ENCODE measurements around the gene DAPP1. TPM values are rescaled to one million over a fixed set of nuclear protein-coding genes. Genes with fewer than 3 reads are reported as not detected.

The DAPP1 gene
- total RNA-seq, 1 donor from 2014 or later: 15.1 TPM

DNA sequence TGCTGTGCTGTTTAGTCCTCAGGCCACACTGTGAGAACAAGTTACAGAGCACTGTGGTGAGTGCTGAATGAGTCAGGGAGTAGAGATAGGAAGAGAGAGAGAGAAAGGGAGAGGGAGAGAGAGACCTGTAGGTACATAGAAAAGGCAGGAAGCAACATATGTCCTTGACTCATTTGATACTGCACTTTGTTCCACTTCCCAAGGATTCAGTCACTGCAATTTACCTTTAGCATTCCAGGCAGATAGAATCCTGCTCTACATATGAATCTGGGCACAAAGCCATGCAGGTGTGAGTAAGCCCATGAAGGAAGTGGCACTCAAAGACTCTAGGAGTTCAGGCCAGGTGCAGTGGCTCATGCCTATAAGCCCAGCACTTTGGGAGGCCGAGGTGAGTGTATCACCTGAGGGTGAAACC lies 1.0 kb upstream of the DAPP1 start:
- Histone ChIP-seq H3K27ac (peak overlapping the region; percentile 51), H3K4me1 (peaks cover 20% of the 10 kb centered on the region), H3K36me3 (no peaks in the 10 kb centered on the region), H3K9me3 (no peaks in the 10 kb centered on the region), H3K4me3 (no peak overlapping the region), H3K27me3 (ENCODE audit: low read depth) (no peaks in the 10 kb centered on the region)
- DNase-seq: peak; percentile 64
- intact Hi-C loops (cut with DNase I): no loop called here
- TF ChIP-seq, protein P1, sequence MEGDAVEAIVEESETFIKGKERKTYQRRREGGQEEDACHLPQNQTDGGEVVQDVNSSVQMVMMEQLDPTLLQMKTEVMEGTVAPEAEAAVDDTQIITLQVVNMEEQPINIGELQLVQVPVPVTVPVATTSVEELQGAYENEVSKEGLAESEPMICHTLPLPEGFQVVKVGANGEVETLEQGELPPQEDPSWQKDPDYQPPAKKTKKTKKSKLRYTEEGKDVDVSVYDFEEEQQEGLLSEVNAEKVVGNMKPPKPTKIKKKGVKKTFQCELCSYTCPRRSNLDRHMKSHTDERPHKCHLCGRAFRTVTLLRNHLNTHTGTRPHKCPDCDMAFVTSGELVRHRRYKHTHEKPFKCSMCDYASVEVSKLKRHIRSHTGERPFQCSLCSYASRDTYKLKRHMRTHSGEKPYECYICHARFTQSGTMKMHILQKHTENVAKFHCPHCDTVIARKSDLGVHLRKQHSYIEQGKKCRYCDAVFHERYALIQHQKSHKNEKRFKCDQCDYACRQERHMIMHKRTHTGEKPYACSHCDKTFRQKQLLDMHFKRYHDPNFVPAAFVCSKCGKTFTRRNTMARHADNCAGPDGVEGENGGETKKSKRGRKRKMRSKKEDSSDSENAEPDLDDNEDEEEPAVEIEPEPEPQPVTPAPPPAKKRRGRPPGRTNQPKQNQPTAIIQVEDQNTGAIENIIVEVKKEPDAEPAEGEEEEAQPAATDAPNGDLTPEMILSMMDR (IDR thresholded peaks at IDR 0.05): no peak
- peak; percentile 87 to 92 for ATAC-seq

DNA sequence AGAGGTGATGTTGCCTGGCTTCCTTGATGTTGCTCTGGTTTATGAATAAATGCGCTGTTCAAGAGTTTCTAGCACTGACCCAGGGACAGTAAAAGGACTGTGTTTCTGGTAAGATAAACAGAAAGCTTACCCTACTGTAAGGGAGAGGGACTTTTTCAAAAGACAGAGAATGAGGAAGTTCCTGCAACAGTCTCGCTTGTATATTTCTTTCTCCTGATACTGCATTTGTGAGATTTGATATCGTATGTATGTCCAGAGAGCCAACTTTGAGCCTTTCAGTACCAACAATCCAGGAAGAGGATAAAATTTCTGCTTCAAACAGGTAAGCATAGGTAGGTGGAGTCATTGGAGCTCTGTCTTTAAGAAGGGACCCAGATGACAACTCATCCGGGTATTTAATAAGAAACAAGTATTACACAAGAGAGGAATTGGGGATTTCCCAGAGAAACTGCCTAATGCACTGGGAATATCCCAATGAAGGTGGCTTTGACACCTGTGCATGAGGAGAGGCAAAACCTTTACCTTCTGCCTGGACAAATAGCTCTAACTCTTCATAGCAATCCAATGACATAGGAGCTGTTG lies 773 bp downstream of the DAPP1 start:
- peaks cover 26% of the 10 kb centered on the region for H3K4me1 ChIP-seq
- DNase-seq (no peak), ATAC-seq (peak in 1 of 2 donors; percentile 25)
- H3K4me3 ChIP-seq: peak overlapping the region; percentile 45
- H3K27ac ChIP-seq: peak overlapping the region; percentile 54
- no peaks in the 10 kb centered on the region for H3K9me3 ChIP-seq
- TF ChIP-seq, protein P1 (IDR thresholded peaks at IDR 0.05): no peak
- H3K36me3 ChIP-seq: no peaks in the 10 kb centered on the region
- H3K27me3 ChIP-seq (ENCODE audit: low read depth): no peaks in the 10 kb centered on the region
- intact Hi-C loops (cut with DNase I): no loop called here

DNA sequence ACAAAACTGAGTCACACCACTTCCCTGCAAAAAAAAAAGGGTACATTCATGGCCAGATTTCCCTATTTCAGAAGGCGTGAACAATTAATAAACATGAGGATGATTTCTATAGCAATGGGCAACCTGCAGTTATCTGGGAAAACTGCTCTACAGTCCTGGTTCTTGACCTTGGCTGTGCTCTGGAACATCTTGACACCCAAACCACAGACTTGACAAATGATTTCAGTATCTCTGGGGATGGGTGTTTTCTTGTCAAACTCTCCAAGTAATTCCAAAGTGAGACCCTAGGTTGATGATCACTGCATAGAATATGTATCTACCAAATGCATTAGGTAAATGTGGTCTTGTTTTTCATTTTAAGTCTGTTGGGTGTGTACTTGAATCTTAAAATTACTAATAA lies 2.0 kb downstream of the DAPP1 start:
- Histone ChIP-seq H3K4me3 (peak overlapping the region; percentile 45), H3K4me1 (peaks cover 26% of the 10 kb centered on the region), H3K9me3 (no peaks in the 10 kb centered on the region), H3K27me3 (ENCODE audit: low read depth) (no peaks in the 10 kb centered on the region), H3K27ac (no peak overlapping the region), H3K36me3 (no peaks in the 10 kb centered on the region)
- DNase-seq (no peak), ATAC-seq (no peak)
- intact Hi-C loops (cut with DNase I): no loop called here
- TF ChIP-seq, protein P1 (IDR thresholded peaks at IDR 0.05): no peak

DNA sequence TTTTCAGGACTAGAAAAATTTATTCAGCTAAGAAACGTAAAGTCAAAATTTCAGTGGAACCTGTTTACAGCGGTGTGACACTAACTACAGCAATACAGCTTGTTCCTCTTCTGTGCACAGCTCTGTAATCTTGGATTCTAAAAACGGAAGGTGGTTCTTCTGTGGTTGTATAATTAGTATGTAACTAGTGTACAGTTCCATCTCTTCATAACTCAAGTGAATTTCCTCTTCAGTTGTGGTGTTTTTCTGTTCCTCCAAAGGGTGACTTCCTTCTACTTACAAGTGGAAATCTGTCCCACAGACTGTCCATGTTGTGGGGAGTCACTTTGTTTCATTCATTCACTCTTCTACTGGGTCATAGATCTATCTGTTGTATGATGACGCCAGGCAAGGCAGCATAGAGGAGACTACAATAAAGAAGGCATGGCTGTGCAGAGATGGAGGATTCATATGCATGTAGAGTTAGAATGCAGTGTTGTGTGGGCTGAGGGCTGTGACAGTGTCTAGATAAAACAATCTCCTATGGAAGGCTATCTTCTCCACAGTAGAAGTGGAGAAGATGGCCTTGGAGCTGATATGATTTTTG lies 5.4 kb downstream of the DAPP1 start:
- Histone ChIP-seq H3K4me3 (no peak overlapping the region), H3K9me3 (no peaks in the 10 kb centered on the region), H3K27ac (no peak overlapping the region), H3K27me3 (ENCODE audit: low read depth) (no peaks in the 10 kb centered on the region), H3K4me1 (peaks cover 16% of the 10 kb centered on the region), H3K36me3 (no peaks in the 10 kb centered on the region)
- intact Hi-C loops (cut with DNase I): no loop called here
- ATAC-seq: peak; percentile 70 to 82
- TF ChIP-seq, protein P1 (IDR thresholded peaks at IDR 0.05): no peak
- DNase-seq: no peak

DNA sequence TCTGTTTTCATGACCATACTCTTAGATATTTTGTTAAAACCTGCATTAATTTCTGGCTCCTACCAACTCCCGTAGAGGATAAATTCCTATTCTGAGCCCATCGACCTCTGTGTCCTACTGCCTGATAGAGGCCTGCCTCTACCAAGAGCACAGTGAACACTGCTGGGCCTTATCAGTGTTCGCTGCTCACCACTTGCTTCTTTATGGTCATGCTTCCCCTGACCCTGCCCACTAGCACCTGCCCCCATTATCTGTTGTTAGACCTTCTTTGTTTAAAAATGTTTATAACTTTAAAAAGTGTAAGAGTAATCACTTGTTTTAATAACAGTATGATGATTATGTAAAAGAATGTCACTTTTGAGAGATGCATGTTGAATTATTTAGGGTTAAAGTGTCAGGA lies 6.1 kb downstream of the DAPP1 start:
- Histone ChIP-seq H3K4me1 (peaks cover 19% of the 10 kb centered on the region), H3K36me3 (no peaks in the 10 kb centered on the region), H3K9me3 (no peaks in the 10 kb centered on the region), H3K4me3 (no peak overlapping the region), H3K27me3 (ENCODE audit: low read depth) (no peaks in the 10 kb centered on the region), H3K27ac (no peak overlapping the region)
- DNase-seq: no peak
- intact Hi-C loops (cut with DNase I): no loop called here
- ATAC-seq: no peak
- TF ChIP-seq, protein P1 (IDR thresholded peaks at IDR 0.05): no peak

Data from lower lobe of right lung (tissue), 2 donors.